HepG2 (cell line): ENCODE measurements around the gene ZC3H4. TPM values are rescaled to one million over a fixed set of nuclear protein-coding genes. Genes with fewer than 3 reads are reported as not detected.

Experiments
- ATAC-seq: fragments of 200-7000 bp; cut with Tn5 transposase; 3 replicates; pipeline ENCODE4 v1.9.1; 2020; ENCODE audit warnings: mild to moderate bottlenecking, moderate library complexity
- BruUV-seq: library from RNA; stranded (reverse); fragments of 400-500 nt; replicated peaks from 2 replicates; lab custom pipeline; 2021; lab: Mats Ljungman, UMichigan
- CTCF ChIA-PET: fragments of 300-600 bp; formaldehyde crosslinking; extraction: SDS; loops from one replicate; lab custom pipeline; 2021; ENCODE audit warnings: low total read pairs, inconsistent platforms, low intra/inter-chr PET ratio; lab: Yijun Ruan, JAX
- POLR2A ChIA-PET: fragments of 350-600 bp; sonication (Branson Sonifier 250); formaldehyde crosslinking; loops from one replicate; lab custom pipeline; 2020; ENCODE audit warnings: antibody characterized with exemption, inconsistent platforms; lab: Yijun Ruan, JAX
- DNase-seq: peaks from one replicate; pipeline ENCODE4 v3.0.0-alpha.2; 2015; ENCODE audit warnings: low spot score
- FAIRE-seq: peaks from 3 replicates; lab custom pipeline; 2011; peaks lifted over from hg19 to GRCh38; lab: Jason Lieb, UNC
- H2AFZ ChIP-seq: one replicate; pipeline ENCODE4 v1.6.1; 2011; ENCODE audit warnings: low read length, inconsistent platforms
- H3K27ac ChIP-seq: fragments of 300-600 bp; 3 replicates; pipeline ENCODE4 v1.8.0; 2011; ENCODE audit warnings: mixed run types, mild to moderate bottlenecking, mixed read lengths, low read length, inconsistent platforms; ENCODE audit not compliant: insufficient read depth; ENCODE audit errors: extremely low read length
- H3K27me3 ChIP-seq, 2 experiments: fragments of 200-600 bp in 1 of 2; 2 replicates in 1 of 2; 3 replicates in 1 of 2; pipeline versions ENCODE4 v1.6.0 to v1.8.0; 2011; ENCODE audit warnings: low read length in 2 of 2, mild to moderate bottlenecking in 2 of 2, moderate library complexity in 2 of 2, inconsistent platforms in 1 of 2; ENCODE audit not compliant: insufficient read depth in 2 of 2, control insufficient read depth in 1 of 2
- H3K36me3 ChIP-seq, 2 experiments: fragments of 200-600 bp in 1 of 2; replicated peaks in 1 of 2; 2 replicates in 1 of 2; 3 replicates in 1 of 2; pipeline versions ENCODE4 v1.5.1 to v1.8.0; 2011; ENCODE audit warnings: low read length in 2 of 2, inconsistent platforms in 1 of 2; ENCODE audit not compliant: insufficient read depth in 2 of 2, control insufficient read depth in 1 of 2
- H3K4me1 ChIP-seq: 2 replicates; pipeline ENCODE4 v1.5.1; 2012; ENCODE audit warnings: low read length, inconsistent platforms; ENCODE audit not compliant: insufficient read depth
- H3K4me2 ChIP-seq: 2 replicates; pipeline ENCODE4 v1.6.0; 2011; ENCODE audit warnings: low read depth, low read length, inconsistent platforms
- H3K4me3 ChIP-seq, 3 experiments: fragments of 200-600 bp in 1 of 3; sonication (generic), shearing (Covaris generic) in 1 of 3; replicated peaks in 1 of 3; 2 replicates each; pipeline ENCODE4 v1.5.1; 2011 to 2016; ENCODE audit warnings: low read length in 3 of 3, inconsistent platforms in 2 of 3, low read depth in 2 of 3, mild to moderate bottlenecking in 2 of 3, control low read depth in 1 of 3, mixed read lengths in 1 of 3; ENCODE audit not compliant: insufficient read depth in 1 of 3
- H3K79me2 ChIP-seq: one replicate; pipeline ENCODE4 v1.6.1; 2011; ENCODE audit warnings: low read length, inconsistent platforms; ENCODE audit not compliant: insufficient read depth
- H3K9ac ChIP-seq: 2 replicates; pipeline ENCODE4 v1.6.0; 2011; ENCODE audit warnings: mild to moderate bottlenecking, low read depth, low read length, inconsistent platforms; ENCODE audit not compliant: insufficient read depth
- H3K9me3 ChIP-seq: 2 replicates; pipeline ENCODE4 v1.5.1; 2012; ENCODE audit warnings: mild to moderate bottlenecking, low read length
- H4K20me1 ChIP-seq: 2 replicates; pipeline ENCODE4 v1.6.0; 2011; ENCODE audit warnings: inconsistent platforms, mild to moderate bottlenecking, low read length, moderate library complexity; ENCODE audit not compliant: insufficient read depth
- AGO1 ChIP-seq: fragments of 200-400 bp; formaldehyde crosslinking; IDR thresholded peaks from 2 replicates; pipeline ENCODE4 v1.6.1; 2017; ENCODE audit warnings: mild to moderate bottlenecking, low read depth, low read length, moderate library complexity; ENCODE audit not compliant: poor library complexity, severe bottlenecking
- AGO2 ChIP-seq: fragments of 200-400 bp; formaldehyde crosslinking; optimal IDR thresholded peaks from 2 replicates; pipeline ENCODE3; 2017; ENCODE audit warnings: mild to moderate bottlenecking, low read depth, low read length, moderate library complexity
- CREM ChIP-seq, 2 experiments: sonication (generic) in 1 of 2; formaldehyde crosslinking in 1 of 2; IDR thresholded peaks; 2 replicates each; pipeline versions ENCODE4 v1.4.0 to v1.6.1; 2016 to 2020; ENCODE audit warnings: antibody characterized with exemption in 1 of 2, mild to moderate bottlenecking in 1 of 2, missing genetic modification reagents in 1 of 2
- FOSL1 ChIP-seq: sonication (generic); formaldehyde crosslinking; IDR thresholded peaks from 2 replicates; pipeline ENCODE4 v1.9.0; 2021; ENCODE audit warnings: missing genetic modification reagents, borderline replicate concordance
- MIER2 ChIP-seq: IDR thresholded peaks from 2 replicates; pipeline ENCODE4 v1.6.1; 2016; ENCODE audit warnings: missing biosample characterization, missing genetic modification reagents
- RBFOX2 ChIP-seq: fragments of 200-400 bp; formaldehyde crosslinking; IDR thresholded peaks from 2 replicates; pipeline ENCODE4 v1.6.1; 2017; ENCODE audit warnings: low read depth, mild to moderate bottlenecking, low read length
- TARDBP ChIP-seq: sonication (generic); formaldehyde crosslinking; IDR thresholded peaks from 2 replicates; pipeline ENCODE4 v1.8.0; 2022; ENCODE audit warnings: mild to moderate bottlenecking, missing genetic modification reagents
- ZFP62 ChIP-seq: sonication (generic); formaldehyde crosslinking; IDR thresholded peaks from 2 replicates; pipeline ENCODE4 v1.4.0; 2020; ENCODE audit warnings: missing genetic modification reagents
- ZFY ChIP-seq: sonication (generic); formaldehyde crosslinking; IDR thresholded peaks from 2 replicates; pipeline ENCODE4 v1.4.0; 2020; ENCODE audit warnings: missing genetic modification reagents
- ZNF556 ChIP-seq: sonication (generic); formaldehyde crosslinking; IDR thresholded peaks from 2 replicates; pipeline ENCODE4 v1.4.0; 2020; ENCODE audit warnings: mild to moderate bottlenecking, missing genetic modification reagents, borderline replicate concordance
- ZNF607 ChIP-seq: sonication (generic); formaldehyde crosslinking; IDR thresholded peaks from 2 replicates; pipeline ENCODE4 v1.5.1; 2020; ENCODE audit warnings: missing genetic modification reagents, mild to moderate bottlenecking, borderline replicate concordance
- WGBS: methylation state at CpG from one replicate; pipeline ENCODE4 v1.1.6; 2017; ENCODE audit warnings: low lambda C conversion rate; 5-methylcytosine and 5-hydroxymethylcytosine counted together
- in situ Hi-C: cut with HindIII; loops from 2 replicates; pipeline ENCODE4 v1.10.0; 2017; ENCODE audit warnings: low pct_unique_long_range_greater_than_20kb; ENCODE audit not compliant: extremely low pct_ligation_motif_present
- intact Hi-C: fragments of 100-400 bp; cut with micrococcal nuclease; formaldehyde crosslinking; loops from one replicate; pipeline ENCODE4 v1.10.0; 2022; ENCODE audit not compliant: unreplicated experiment
- polyA plus RNA-seq, 8 experiments: library from polyadenylated mRNA; depleted of rRNA in 3 of 8; stranded (reverse) in 7 of 8; unstranded in 1 of 8; fragments of >200 nt; fragmentation: Illumina TruSeq in 4 of 8; extraction: Trizol in 4 of 8; gene quantifications; 2 replicates each; pipeline versions ENCODE4 v1.2.1 to v1.2.3, GENCODE V29; 2011 to 2016; ENCODE audit warnings: low read depth in 4 of 8, missing spikeins in 1 of 8, mixed read lengths in 1 of 8; ENCODE audit not compliant: insufficient read depth in 1 of 8
- total RNA-seq, 5 experiments: library from RNA; depleted of rRNA; stranded (reverse); fragments of >200 nt; fragmentation: Illumina TruSeq; extraction: Trizol; gene quantifications; 2 replicates each; pipeline ENCODE4 v1.2.3, GENCODE V29; 2016; ENCODE audit warnings: low read depth in 1 of 5
- TF ChIP-seq, protein P1 (sequence below): sonication (generic); formaldehyde crosslinking; IDR thresholded peaks from 2 replicates; pipeline ENCODE4 v1.4.0; 2020; ENCODE audit warnings: missing genetic modification reagents
- TF ChIP-seq, protein P2 (sequence below): sonication (generic); formaldehyde crosslinking; IDR thresholded peaks from 2 replicates; pipeline ENCODE4 v1.4.0; 2020; ENCODE audit warnings: missing genetic modification reagents
- TF ChIP-seq, protein P3 (sequence below): sonication (generic); formaldehyde crosslinking; IDR thresholded peaks from 2 replicates; pipeline ENCODE4 v1.5.0; 2020; ENCODE audit warnings: missing genetic modification reagents
- TF ChIP-seq, protein P4 (sequence below): IDR thresholded peaks from 2 replicates; pipeline ENCODE4 v1.6.1; 2016

ZC3H4 gene
- total and polyA plus RNA-seq, 2 of the 13 experiments (the other 11 are each of a cell fraction or from before 2014, with no cell fraction given) = 1.8 to 10.7 TPM

DNA sequence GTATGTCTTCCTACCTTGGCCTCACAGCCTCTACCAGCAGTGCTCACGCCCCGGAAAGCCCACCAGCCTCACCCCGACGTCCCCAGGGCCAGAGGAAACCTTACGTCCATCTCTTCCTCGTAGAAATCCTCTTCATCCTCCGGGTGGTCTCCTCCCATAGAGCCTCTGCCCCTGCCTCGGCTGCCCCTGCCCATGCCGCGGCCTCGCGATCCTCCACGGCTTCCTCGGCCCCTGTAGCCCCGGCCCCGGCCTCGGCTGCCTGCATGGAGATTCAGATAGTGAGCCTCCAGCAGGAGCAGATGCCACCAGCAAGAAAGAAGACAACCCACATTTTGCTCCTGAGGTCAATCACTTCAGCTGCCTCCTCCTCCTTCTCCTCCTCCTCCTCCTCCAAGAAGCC, 27.3 kb downstream of the ZC3H4 start:
- CTCF ChIA-PET = no interaction called here
- no peaks in the 10 kb centered on the region for H4K20me1 ChIP-seq
- H3K4me2 ChIP-seq = no peak overlapping the region
- no peak overlapping the region for H3K27ac ChIP-seq
- H3K27me3 ChIP-seq = no peaks in the 10 kb centered on the region
- H3K36me3 ChIP-seq = peaks cover 17 to 80% of the 10 kb centered on the region in 2 experiments
- BruUV-seq = no TSS peak
- H2AFZ ChIP-seq = no peak overlapping the region
- no peaks in the 10 kb centered on the region for H3K79me2 ChIP-seq
- FAIRE-seq (no peak), DNase-seq (no peak), ATAC-seq (no peak)
- intact Hi-C loops (no loop called here), in situ Hi-C loops (no loop called here)
- no peaks in the 10 kb centered on the region for H3K4me1 ChIP-seq
- 98% methylated on average over 17 of the region's 17 CpGs for WGBS
- TF ChIP-seq, protein P1, sequence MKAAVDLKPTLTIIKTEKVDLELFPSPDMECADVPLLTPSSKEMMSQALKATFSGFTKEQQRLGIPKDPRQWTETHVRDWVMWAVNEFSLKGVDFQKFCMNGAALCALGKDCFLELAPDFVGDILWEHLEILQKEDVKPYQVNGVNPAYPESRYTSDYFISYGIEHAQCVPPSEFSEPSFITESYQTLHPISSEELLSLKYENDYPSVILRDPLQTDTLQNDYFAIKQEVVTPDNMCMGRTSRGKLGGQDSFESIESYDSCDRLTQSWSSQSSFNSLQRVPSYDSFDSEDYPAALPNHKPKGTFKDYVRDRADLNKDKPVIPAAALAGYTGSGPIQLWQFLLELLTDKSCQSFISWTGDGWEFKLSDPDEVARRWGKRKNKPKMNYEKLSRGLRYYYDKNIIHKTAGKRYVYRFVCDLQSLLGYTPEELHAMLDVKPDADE (CRISPR knock-in tag) = no peak
- TF ChIP-seq TARDBP = no peak
- no peak for TF ChIP-seq FOSL1 (CRISPR knock-in tag)
- TF ChIP-seq CREM (IDR thresholded peaks at IDR 0.05) = no peak
- no peak for TF ChIP-seq CREM (CRISPR knock-in tag; IDR thresholded peaks at IDR 0.05)
- TF ChIP-seq, protein P2, sequence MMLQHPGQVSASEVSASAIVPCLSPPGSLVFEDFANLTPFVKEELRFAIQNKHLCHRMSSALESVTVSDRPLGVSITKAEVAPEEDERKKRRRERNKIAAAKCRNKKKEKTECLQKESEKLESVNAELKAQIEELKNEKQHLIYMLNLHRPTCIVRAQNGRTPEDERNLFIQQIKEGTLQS (CRISPR knock-in tag) = no peak
- no peak for TF ChIP-seq AGO1
- 0 out of 2 replicates have a peak, but pooled peaks have one; percentile 28 for TF ChIP-seq RBFOX2
- TF ChIP-seq, protein P3, sequence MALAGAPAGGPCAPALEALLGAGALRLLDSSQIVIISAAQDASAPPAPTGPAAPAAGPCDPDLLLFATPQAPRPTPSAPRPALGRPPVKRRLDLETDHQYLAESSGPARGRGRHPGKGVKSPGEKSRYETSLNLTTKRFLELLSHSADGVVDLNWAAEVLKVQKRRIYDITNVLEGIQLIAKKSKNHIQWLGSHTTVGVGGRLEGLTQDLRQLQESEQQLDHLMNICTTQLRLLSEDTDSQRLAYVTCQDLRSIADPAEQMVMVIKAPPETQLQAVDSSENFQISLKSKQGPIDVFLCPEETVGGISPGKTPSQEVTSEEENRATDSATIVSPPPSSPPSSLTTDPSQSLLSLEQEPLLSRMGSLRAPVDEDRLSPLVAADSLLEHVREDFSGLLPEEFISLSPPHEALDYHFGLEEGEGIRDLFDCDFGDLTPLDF (CRISPR knock-in tag) = no peak
- no peak for TF ChIP-seq MIER2 (CRISPR knock-in tag)
- TF ChIP-seq AGO2 = peak; percentile 59
- no peak for TF ChIP-seq ZNF556 (CRISPR knock-in tag)
- TF ChIP-seq, protein P4, sequence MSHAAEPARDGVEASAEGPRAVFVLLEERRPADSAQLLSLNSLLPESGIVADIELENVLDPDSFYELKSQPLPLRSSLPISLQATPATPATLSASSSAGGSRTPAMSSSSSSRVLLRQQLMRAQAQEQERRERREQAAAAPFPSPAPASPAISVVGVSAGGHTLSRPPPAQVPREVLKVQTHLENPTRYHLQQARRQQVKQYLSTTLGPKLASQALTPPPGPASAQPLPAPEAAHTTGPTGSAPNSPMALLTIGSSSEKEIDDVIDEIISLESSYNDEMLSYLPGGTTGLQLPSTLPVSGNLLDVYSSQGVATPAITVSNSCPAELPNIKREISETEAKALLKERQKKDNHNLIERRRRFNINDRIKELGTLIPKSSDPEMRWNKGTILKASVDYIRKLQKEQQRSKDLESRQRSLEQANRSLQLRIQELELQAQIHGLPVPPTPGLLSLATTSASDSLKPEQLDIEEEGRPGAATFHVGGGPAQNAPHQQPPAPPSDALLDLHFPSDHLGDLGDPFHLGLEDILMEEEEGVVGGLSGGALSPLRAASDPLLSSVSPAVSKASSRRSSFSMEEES (CRISPR knock-in tag) = no peak
- no peak for TF ChIP-seq ZFP62
- TF ChIP-seq ZNF607 (CRISPR knock-in tag) = no peak
- no peak for TF ChIP-seq ZFY (CRISPR knock-in tag)
- POLR2A ChIA-PET = interaction anchor here (1.6 kb wide), 1 partner anchor 9 kb away, joined by 3 read pairs; no protein-coding TSS in a partner anchor
- no peak overlapping the region for H3K9ac ChIP-seq
- no peak overlapping the region for H3K4me3 ChIP-seq
- H3K9me3 ChIP-seq = no peaks in the 10 kb centered on the region
